ENCODE results near the gene EVL.
"Not testable (repeated sequence)": the region's sequence is repeated elsewhere in the genome, so short reads cannot be mapped to it uniquely, and the experiment has no call there.

EVL gene

GRCh38 chr14:100065111-100065871, at the start of gene EVL:
Gene EVL, plus strand, starts transcription at chr14:100065422. Its CDS starts 79 bp downstream, at chr14:100065501.
- DNase-seq (ENCODE audit: low read depth), result peak; percentile 78

GRCh38 chr14:100017553-100017952, 47.7 kb upstream of the EVL start:
- DNase-seq (ENCODE audit: low read depth), result no peak

GRCh38 chr14:100018054-100018453, 47.2 kb upstream of the EVL start:
- no peak for DNase-seq (ENCODE audit: low read depth)

- DNase-seq (ENCODE audit: low read depth), result no peak
Measured at GRCh38 chr14:100018482-100018881, 46.7 kb upstream of the EVL start.

- DNase-seq (ENCODE audit: low read depth), result no peak
Measured at GRCh38 chr14:100019156-100019744, 46.0 kb upstream of the EVL start.

GRCh38 chr14:100020629-100021028, 44.6 kb upstream of the EVL start:
- DNase-seq (ENCODE audit: low read depth), result no peak

- DNase-seq (ENCODE audit: low read depth), result no peak
Measured at GRCh38 chr14:100022772-100023451, 42.3 kb upstream of the EVL start.

- DNase-seq (ENCODE audit: low read depth), result no peak
Measured at GRCh38 chr14:100025111-100025510, 40.1 kb upstream of the EVL start.

- no peak for DNase-seq (ENCODE audit: low read depth)
Measured at GRCh38 chr14:100027771-100028490, 37.3 kb upstream of the EVL start.

GRCh38 chr14:100028990-100029677, 36.1 kb upstream of the EVL start:
- DNase-seq (ENCODE audit: low read depth), result no peak

- not testable (repeated sequence) for DNase-seq (ENCODE audit: low read depth)
Measured at GRCh38 chr14:100030006-100030405, 35.2 kb upstream of the EVL start.

GRCh38 chr14:100030452-100031153, 34.6 kb upstream of the EVL start:
- no peak for DNase-seq (ENCODE audit: low read depth)

GRCh38 chr14:100031506-100032281, 33.5 kb upstream of the EVL start:
- DNase-seq (ENCODE audit: low read depth), result no peak

GRCh38 chr14:100032738-100033137, 32.5 kb upstream of the EVL start:
- DNase-seq (ENCODE audit: low read depth), result no peak

- no peak for DNase-seq (ENCODE audit: low read depth)
Measured at GRCh38 chr14:100033347-100034075, 31.7 kb upstream of the EVL start.

- DNase-seq (ENCODE audit: low read depth), result no peak
Measured at GRCh38 chr14:100034468-100034867, 30.8 kb upstream of the EVL start.

GRCh38 chr14:100034961-100035500, 30.2 kb upstream of the EVL start:
- DNase-seq (ENCODE audit: low read depth), result no peak

- no peak for DNase-seq (ENCODE audit: low read depth)
Measured at GRCh38 chr14:100035700-100036099, 29.5 kb upstream of the EVL start.

GRCh38 chr14:100037353-100037752, 27.9 kb upstream of the EVL start:
- no peak for DNase-seq (ENCODE audit: low read depth)
